K562 (cell line): ENCODE results near the gene FRMPD1. TPM values are rescaled to one million over a fixed set of nuclear protein-coding genes. Genes with fewer than 3 reads are reported as not detected.

Experiments used
- ATAC-seq: fragments of 200-7000 bp; cut with Tn5 transposase; 3 replicates; pipeline ENCODE4 v1.9.1; 2020; ENCODE audit warnings: moderate library complexity
- BruUV-seq: library from RNA; stranded (reverse); fragments of 400-500 nt; replicated peaks from 2 replicates; lab custom pipeline; 2021; lab: Mats Ljungman, UMichigan
- CTCF ChIA-PET: fragments of 300-600 bp; formaldehyde crosslinking; extraction: SDS; loops from one replicate; lab custom pipeline; 2021; ENCODE audit warnings: low intra/inter-chr PET ratio; lab: Yijun Ruan, JAX
- POLR2A ChIA-PET: fragments of 300-600, 350-650 bp; sonication (Branson Sonifier 250); formaldehyde crosslinking; extraction: SDS; loops from one replicate; lab custom pipeline; 2021; ENCODE audit warnings: antibody characterized with exemption, inconsistent platforms; lab: Yijun Ruan, JAX
- DNase-seq, 4 experiments: peaks; one replicate each; pipeline versions ENCODE4 v3.0.0 to v3.0.0-alpha.2; 2011 to 2018; ENCODE audit warnings: low spot score in 3 of 4, mixed read lengths in 3 of 4; ENCODE audit errors: extremely low read depth in 1 of 4
- FAIRE-seq: peaks from 2 replicates; lab custom pipeline; 2011; peaks lifted over from hg19 to GRCh38; lab: Jason Lieb, UNC
- H2AFZ ChIP-seq: 2 replicates; pipeline ENCODE4 v1.6.0; 2011; ENCODE audit warnings: low read depth, low read length, control low read depth, inconsistent platforms
- H3K27ac ChIP-seq: fragments of 200-600 bp; 3 replicates; pipeline ENCODE4 v1.8.0; 2011; ENCODE audit warnings: low read depth, mild to moderate bottlenecking, control low read depth, inconsistent platforms, low read length, moderate library complexity, mixed read lengths; ENCODE audit errors: extremely low read depth
- H3K27me3 ChIP-seq, 2 experiments: fragments of 300-600 bp in 1 of 2; 2 replicates in 1 of 2; 3 replicates in 1 of 2; pipeline versions ENCODE4 v1.6.0 to v1.8.0; 2011; ENCODE audit warnings: inconsistent platforms in 2 of 2, low read length in 2 of 2, mild to moderate bottlenecking in 1 of 2, mixed read lengths in 1 of 2, moderate library complexity in 1 of 2; ENCODE audit not compliant: control insufficient read depth in 2 of 2, insufficient read depth in 2 of 2
- H3K36me3 ChIP-seq: fragments of 300-600 bp; 3 replicates; pipeline ENCODE4 v1.8.0; 2011; ENCODE audit warnings: mild to moderate bottlenecking, low read length, inconsistent platforms; ENCODE audit not compliant: control insufficient read depth, insufficient read depth
- H3K4me1 ChIP-seq, 2 experiments: fragments of 200-600 bp in 1 of 2; replicated peaks in 1 of 2; 2 replicates in 1 of 2; 3 replicates in 1 of 2; pipeline versions ENCODE4 v1.5.1 to v1.8.0; 2011; ENCODE audit warnings: inconsistent platforms in 2 of 2, low read length in 2 of 2, mild to moderate bottlenecking in 1 of 2, mixed read lengths in 1 of 2, moderate library complexity in 1 of 2; ENCODE audit not compliant: control insufficient read depth in 2 of 2, insufficient read depth in 2 of 2
- H3K4me2 ChIP-seq: 2 replicates; pipeline ENCODE4 v1.6.1; 2011; ENCODE audit warnings: low read length, control low read depth, inconsistent platforms, mixed read lengths; ENCODE audit not compliant: insufficient read depth
- H3K4me3 ChIP-seq: fragments of 200-600 bp; sonication (generic), shearing (Covaris generic); 2 replicates; pipeline ENCODE4 v1.5.1; 2016; ENCODE audit warnings: control low read depth, inconsistent platforms
- H3K79me2 ChIP-seq: fragments of 200-600 bp; 3 replicates; pipeline ENCODE4 v1.8.0; 2011; ENCODE audit warnings: low read length, inconsistent platforms; ENCODE audit not compliant: control insufficient read depth, insufficient read depth
- H3K9ac ChIP-seq, 2 experiments: 2 replicates each; pipeline versions ENCODE4 v1.6.0 to v1.6.1; 2011; ENCODE audit warnings: low read depth in 2 of 2, low read length in 2 of 2, control low read depth in 1 of 2, inconsistent platforms in 1 of 2, mild to moderate bottlenecking in 1 of 2, mixed read lengths in 1 of 2; ENCODE audit not compliant: insufficient read depth in 1 of 2
- H3K9me1 ChIP-seq: one replicate; pipeline ENCODE4 v1.6.0; 2011; ENCODE audit warnings: inconsistent platforms, mild to moderate bottlenecking, low read length, moderate library complexity; ENCODE audit not compliant: control insufficient read depth, insufficient read depth
- H3K9me3 ChIP-seq: replicated peaks from 2 replicates; pipeline ENCODE4 v1.5.1; 2011; ENCODE audit warnings: low read depth, low read length, inconsistent platforms; ENCODE audit not compliant: control insufficient read depth, insufficient read depth
- H4K20me1 ChIP-seq: replicated peaks from 2 replicates; pipeline ENCODE4 v1.6.1; 2011; ENCODE audit warnings: low read length, inconsistent platforms, mixed read lengths; ENCODE audit not compliant: control insufficient read depth, insufficient read depth
- CBX1 ChIP-seq: sonication (generic); IDR thresholded peaks from 2 replicates; pipeline ENCODE4 v1.6.1; 2016; ENCODE audit warnings: antibody characterized with exemption, low read depth, mild to moderate bottlenecking
- CHD4 ChIP-seq: fragments of 200-600 bp; sonication (generic); IDR thresholded peaks from 3 replicates; pipeline ENCODE4 v1.6.1; 2012; ENCODE audit warnings: low read depth, mild to moderate bottlenecking, mixed read lengths, low read length, inconsistent platforms; ENCODE audit not compliant: insufficient read depth, insufficient replicate concordance, poor library complexity, severe bottlenecking
- TGIF2 ChIP-seq: sonication (generic); formaldehyde crosslinking; IDR thresholded peaks from 2 replicates; pipeline ENCODE4 v1.8.1; 2022; ENCODE audit warnings: mild to moderate bottlenecking, missing genetic modification reagents, moderate library complexity
- ZFX ChIP-seq: sonication (generic); formaldehyde crosslinking; IDR thresholded peaks from 2 replicates; pipeline ENCODE4 v1.8.0; 2022; ENCODE audit warnings: mild to moderate bottlenecking, missing genetic modification reagents, moderate library complexity
- ZKSCAN1 ChIP-seq: fragments of 150-350 bp; IDR thresholded peaks from 2 replicates; pipeline ENCODE4 v1.6.1; 2016; ENCODE audit warnings: low read depth, low read length
- ZNF347 ChIP-seq: fragments of 450-650 bp; formaldehyde crosslinking; IDR thresholded peaks from 2 replicates; pipeline ENCODE4 v1.4.0; 2020; ENCODE audit warnings: low read depth, mild to moderate bottlenecking, moderate library complexity
- ZNF583 ChIP-seq: fragments of 250-450 bp; sonication (Bioruptor Pico); IDR thresholded peaks from 2 replicates; pipeline ENCODE4 v1.4.0; 2020
- ZNF75A ChIP-seq: fragments of 450-650 bp; formaldehyde crosslinking; IDR thresholded peaks from 2 replicates; pipeline ENCODE4 v1.4.0; 2020; ENCODE audit warnings: mild to moderate bottlenecking
- ZNF79 ChIP-seq: fragments of 250-450 bp; sonication (Bioruptor Pico); IDR thresholded peaks from 2 replicates; pipeline ENCODE4 v1.4.0; 2020; ENCODE audit warnings: low read depth, mild to moderate bottlenecking, moderate library complexity
- WGBS: fragments of 100-300 bp; shearing (Covaris generic); methylation state at CpG from one replicate; pipeline ENCODE4 v1.1.6; 2016; ENCODE audit warnings: low coverage, mixed read lengths; ENCODE audit not compliant: insufficient coverage; ENCODE audit errors: missing lambda C conversion rate; 5-methylcytosine and 5-hydroxymethylcytosine counted together
- in situ Hi-C: fragments of 300-500 bp; cut with MboI; formaldehyde crosslinking; loops from 4 replicates; pipeline ENCODE4 v1.15.0; 2018; ENCODE audit warnings: inconsistent platforms, mixed read lengths
- intact Hi-C: fragments of 100-400 bp; cut with micrococcal nuclease; formaldehyde crosslinking; loops from 2 replicates; pipeline ENCODE4 v1.14.2; 2022
- polyA plus RNA-seq, 8 experiments: library from polyadenylated mRNA; depleted of rRNA in 4 of 8; stranded (reverse) in 5 of 8; unstranded in 3 of 8; fragments of >200 nt; fragmentation: Nextera tagmentation in 2 of 8; fragmentation: Illumina TruSeq in 1 of 8; extraction: Ambion mirVana in 2 of 8; extraction: Trizol in 1 of 8; gene quantifications; 2 replicates each; pipeline versions ENCODE4 v1.2.1 to v1.2.3, GENCODE V29; 2011 to 2014; ENCODE audit warnings: inconsistent platforms in 1 of 8, missing spikeins in 1 of 8
- total RNA-seq, 7 experiments: library from RNA; depleted of rRNA in 6 of 7; stranded (reverse); fragments of >200 nt in 6 of 7; fragmentation: Illumina TruSeq in 2 of 7; extraction: Trizol in 2 of 7; gene quantifications; 2 replicates each; pipeline versions ENCODE4 v1.2.1 to v1.2.3, GENCODE V29; 2011 to 2021; ENCODE audit warnings: low replicate concordance in 1 of 7
- TF ChIP-seq, protein P1 (sequence below): fragments of 450-650 bp; formaldehyde crosslinking; IDR thresholded peaks from 2 replicates; pipeline ENCODE4 v1.4.0; 2020; ENCODE audit warnings: mild to moderate bottlenecking
- TF ChIP-seq, protein P2 (sequence below): sonication (generic); formaldehyde crosslinking; IDR thresholded peaks from 2 replicates; pipeline ENCODE4 v1.8.0; 2022; ENCODE audit warnings: mild to moderate bottlenecking, missing genetic modification reagents, borderline replicate concordance
- TF ChIP-seq, protein P3 (sequence below): fragments of 250-450 bp; sonication (Bioruptor Pico); IDR thresholded peaks from 2 replicates; pipeline ENCODE4 v1.8.0; 2022; ENCODE audit warnings: moderate library complexity, mild to moderate bottlenecking, inconsistent platforms
- TF ChIP-seq, protein P4 (sequence below): fragments of 250-450 bp; sonication (Bioruptor Pico); IDR thresholded peaks from 2 replicates; pipeline ENCODE4 v1.4.0; 2020

Gene FRMPD1
- total and polyA plus RNA-seq, 9 of the 15 experiments (the other 6 are each of a cell fraction or from before 2014, with no cell fraction given) = not detected

DNA sequence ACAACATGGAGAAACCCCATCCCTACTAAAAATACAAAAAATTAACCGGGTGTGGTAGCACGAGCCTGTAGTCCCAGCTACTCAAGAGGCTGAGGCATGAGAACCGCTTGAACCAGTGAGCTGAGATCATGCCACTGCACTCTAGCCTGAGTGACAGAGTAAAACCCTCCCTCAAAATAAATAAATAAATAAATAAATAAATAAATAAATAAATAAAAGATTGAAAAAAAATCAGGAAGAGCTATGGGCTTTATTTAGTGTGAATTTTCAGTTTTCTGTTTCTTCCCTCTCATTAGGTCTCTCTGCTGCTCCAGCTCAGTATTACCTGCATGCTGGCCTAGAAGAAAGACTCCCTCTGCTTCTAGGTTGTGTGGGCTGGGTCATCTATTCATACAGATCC is 55.0 kb downstream of the FRMPD1 start:
- in situ Hi-C loops (no loop called here), intact Hi-C loops (no loop called here)
- Histone ChIP-seq H4K20me1 (no peaks in the 10 kb centered on the region), H3K4me2 (no peak overlapping the region), H3K79me2 (no peaks in the 10 kb centered on the region), H2AFZ (no peak overlapping the region), H3K9ac (no peak overlapping the region), H3K9me1 (no peaks in the 10 kb centered on the region), H3K9me3 (no peaks in the 10 kb centered on the region), H3K4me1 (no peaks in the 10 kb centered on the region), H3K27me3 (peaks cover 36 to 39% of the 10 kb centered on the region in 2 experiments; a peak in 3 of 5 replicates), H3K27ac (no peak overlapping the region), H3K36me3 (no peaks in the 10 kb centered on the region), H3K4me3 (no peak overlapping the region)
- ATAC-seq (no peak), FAIRE-seq (no peak), DNase-seq (no peak)
- BruUV-seq = no TSS peak
- CTCF ChIA-PET = no interaction called here
- TF ChIP-seq ZNF583 (no peak), ZNF79 (no peak), CBX1 (no peak), ZFX (CRISPR knock-in tag) (no peak), ZNF75A (no peak), ZKSCAN1 (no peak), ZNF347 (CRISPR knock-in tag) (no peak), TGIF2 (CRISPR knock-in tag) (no peak), CHD4 (no peak)
- TF ChIP-seq, protein P1, sequence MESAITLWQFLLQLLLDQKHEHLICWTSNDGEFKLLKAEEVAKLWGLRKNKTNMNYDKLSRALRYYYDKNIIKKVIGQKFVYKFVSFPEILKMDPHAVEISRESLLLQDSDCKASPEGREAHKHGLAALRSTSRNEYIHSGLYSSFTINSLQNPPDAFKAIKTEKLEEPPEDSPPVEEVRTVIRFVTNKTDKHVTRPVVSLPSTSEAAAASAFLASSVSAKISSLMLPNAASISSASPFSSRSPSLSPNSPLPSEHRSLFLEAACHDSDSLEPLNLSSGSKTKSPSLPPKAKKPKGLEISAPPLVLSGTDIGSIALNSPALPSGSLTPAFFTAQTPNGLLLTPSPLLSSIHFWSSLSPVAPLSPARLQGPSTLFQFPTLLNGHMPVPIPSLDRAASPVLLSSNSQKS = no peak
- TF ChIP-seq, protein P2, sequence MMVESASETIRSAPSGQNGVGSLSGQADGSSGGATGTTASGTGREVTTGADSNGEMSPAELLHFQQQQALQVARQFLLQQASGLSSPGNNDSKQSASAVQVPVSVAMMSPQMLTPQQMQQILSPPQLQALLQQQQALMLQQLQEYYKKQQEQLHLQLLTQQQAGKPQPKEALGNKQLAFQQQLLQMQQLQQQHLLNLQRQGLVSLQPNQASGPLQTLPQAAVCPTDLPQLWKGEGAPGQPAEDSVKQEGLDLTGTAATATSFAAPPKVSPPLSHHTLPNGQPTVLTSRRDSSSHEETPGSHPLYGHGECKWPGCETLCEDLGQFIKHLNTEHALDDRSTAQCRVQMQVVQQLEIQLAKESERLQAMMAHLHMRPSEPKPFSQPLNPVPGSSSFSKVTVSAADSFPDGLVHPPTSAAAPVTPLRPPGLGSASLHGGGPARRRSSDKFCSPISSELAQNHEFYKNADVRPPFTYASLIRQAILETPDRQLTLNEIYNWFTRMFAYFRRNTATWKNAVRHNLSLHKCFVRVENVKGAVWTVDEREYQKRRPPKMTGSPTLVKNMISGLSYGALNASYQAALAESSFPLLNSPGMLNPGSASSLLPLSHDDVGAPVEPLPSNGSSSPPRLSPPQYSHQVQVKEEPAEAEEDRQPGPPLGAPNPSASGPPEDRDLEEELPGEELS (CRISPR knock-in tag) = no peak
- TF ChIP-seq, protein P3, sequence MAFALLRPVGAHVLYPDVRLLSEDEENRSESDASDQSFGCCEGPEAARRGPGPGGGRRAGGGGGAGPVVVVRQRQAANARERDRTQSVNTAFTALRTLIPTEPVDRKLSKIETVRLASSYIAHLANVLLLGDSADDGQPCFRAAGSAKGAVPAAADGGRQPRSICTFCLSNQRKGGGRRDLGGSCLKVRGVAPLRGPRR (CRISPR knock-in tag) = no peak
- TF ChIP-seq, protein P4, sequence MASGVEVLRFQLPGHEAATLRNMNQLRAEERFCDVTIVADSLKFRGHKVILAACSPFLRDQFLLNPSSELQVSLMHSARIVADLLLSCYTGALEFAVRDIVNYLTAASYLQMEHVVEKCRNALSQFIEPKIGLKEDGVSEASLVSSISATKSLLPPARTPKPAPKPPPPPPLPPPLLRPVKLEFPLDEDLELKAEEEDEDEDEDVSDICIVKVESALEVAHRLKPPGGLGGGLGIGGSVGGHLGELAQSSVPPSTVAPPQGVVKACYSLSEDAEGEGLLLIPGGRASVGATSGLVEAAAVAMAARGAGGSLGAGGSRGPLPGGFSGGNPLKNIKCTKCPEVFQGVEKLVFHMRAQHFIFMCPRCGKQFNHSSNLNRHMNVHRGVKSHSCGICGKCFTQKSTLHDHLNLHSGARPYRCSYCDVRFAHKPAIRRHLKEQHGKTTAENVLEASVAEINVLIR = no peak
- 3% methylated on average over 3 of the region's 3 CpGs for WGBS
- POLR2A ChIA-PET = interaction anchor here (1.2 to 1.7 kb wide), 3 partner anchors 9 to 24 kb away, joined by 3 to 5 read pairs (median 4); no protein-coding TSS in a partner anchor
